CD4-positive, alpha-beta T cell treated with Interleukin-6 for 4 hours (primary cell): ENCODE measurements around the gene KAT2B.

ENCODE experiments used
- DNase-seq: peaks from one replicate; pipeline ENCODE4 v3.0.0-alpha.2; 2020; ENCODE audit warnings: mixed read lengths

The KAT2B gene

DNA sequence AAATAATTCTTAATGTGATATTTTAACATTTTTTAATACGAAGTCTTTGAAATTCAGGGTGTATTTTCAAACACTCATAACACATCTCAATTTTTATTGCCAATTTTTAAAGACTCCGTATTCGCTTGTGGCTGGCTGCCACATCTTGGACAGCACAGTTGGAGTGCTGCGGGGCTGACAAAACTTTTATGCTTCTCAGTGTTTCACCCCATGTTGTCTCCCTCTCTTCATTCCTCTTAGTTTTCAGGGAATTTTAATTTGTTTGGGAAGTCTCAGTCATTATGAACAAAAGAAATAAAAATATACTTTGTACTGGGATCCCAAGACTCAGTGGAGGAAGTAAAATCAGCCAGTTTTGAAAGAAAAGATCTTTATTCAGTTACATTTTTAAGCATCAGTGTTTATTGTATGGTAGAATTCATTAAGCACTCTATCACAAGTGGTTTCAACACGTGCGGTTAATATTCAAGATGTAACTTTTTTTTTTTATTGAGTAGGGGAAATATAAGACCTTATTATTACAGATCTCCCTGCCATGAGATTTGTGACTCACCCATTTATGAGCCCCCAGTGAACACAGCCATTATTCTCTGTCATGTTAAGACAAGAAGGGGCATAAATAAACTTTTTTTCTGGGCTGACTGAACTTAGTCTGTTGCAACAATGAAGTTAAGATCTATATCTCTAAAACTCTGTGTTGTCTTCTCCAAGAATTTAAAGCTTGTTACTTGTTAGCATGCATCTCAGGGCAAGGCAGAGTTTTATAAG, 26.8 kb downstream of the KAT2B start:
- no peak for DNase-seq

DNA sequence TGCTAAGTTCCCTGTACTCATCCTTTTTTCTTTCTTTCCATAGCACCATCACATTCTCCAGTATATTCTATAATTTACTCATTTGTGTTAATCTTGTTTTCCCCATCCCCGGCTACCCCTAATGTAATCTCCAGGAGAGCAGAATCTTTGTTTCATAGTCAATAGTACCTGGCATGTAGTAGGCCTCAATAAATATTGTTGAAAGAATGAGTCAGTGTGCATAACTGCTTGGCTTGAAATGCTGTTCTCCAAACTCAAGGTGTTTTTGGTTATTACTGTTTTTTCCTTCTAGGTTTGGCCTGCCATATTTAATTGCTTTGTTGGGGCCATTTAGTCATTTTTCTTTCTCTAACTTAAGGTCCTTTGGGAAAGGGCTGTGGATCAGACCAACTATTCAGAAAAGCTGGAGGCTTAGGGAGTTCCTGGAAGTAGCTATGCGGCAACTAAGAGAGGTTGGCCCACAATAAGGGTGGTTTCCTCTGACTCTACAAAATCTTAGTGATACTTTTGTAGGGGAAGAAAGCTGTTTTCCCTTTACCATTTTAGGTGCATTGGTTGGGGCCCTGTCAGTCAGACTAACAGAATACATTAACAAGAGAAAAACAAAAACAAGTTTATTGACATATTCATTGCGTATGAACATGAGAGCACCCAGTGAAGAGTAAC, 28.4 kb downstream of the KAT2B start:
- DNase-seq, result no peak

- no peak for DNase-seq
These were observed 28.9 kb downstream of the KAT2B start for GRCh38 chr3:20069178-20069532.

GRCh38 chr3:20071175-20071574, 30.9 kb downstream of the KAT2B start:
- DNase-seq, result no peak

- no peak for DNase-seq
These were observed 32.2 kb downstream of the KAT2B start for GRCh38 chr3:20072422-20072821.

DNA sequence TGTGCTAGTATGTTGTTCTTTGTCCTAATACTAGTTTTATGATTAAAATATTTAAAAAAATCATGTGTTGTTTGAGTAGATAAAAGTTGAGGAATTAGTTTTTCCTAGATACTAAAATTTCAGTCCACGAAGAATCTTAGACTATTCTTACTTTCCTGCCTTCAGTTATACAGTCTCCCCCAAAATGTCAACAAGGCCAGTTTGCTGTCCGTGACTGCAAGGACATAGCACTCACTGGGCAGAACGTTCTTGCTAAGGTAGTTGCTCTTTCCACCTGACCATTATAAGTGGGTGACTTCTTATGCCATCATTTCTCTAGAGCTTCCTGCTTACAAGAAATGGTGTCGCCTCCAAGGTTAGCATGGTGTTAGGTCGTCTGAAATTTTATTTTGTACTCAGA, 32.8 kb downstream of the KAT2B start:
- DNase-seq, result no peak

GRCh38 chr3:20073683-20074082, 33.4 kb downstream of the KAT2B start:
- no peak for DNase-seq

GRCh38 chr3:20074226-20075063, 34.2 kb downstream of the KAT2B start:
- DNase-seq, result no peak

- DNase-seq, result no peak
These were observed 35.0 kb downstream of the KAT2B start for GRCh38 chr3:20075197-20075596.

DNA sequence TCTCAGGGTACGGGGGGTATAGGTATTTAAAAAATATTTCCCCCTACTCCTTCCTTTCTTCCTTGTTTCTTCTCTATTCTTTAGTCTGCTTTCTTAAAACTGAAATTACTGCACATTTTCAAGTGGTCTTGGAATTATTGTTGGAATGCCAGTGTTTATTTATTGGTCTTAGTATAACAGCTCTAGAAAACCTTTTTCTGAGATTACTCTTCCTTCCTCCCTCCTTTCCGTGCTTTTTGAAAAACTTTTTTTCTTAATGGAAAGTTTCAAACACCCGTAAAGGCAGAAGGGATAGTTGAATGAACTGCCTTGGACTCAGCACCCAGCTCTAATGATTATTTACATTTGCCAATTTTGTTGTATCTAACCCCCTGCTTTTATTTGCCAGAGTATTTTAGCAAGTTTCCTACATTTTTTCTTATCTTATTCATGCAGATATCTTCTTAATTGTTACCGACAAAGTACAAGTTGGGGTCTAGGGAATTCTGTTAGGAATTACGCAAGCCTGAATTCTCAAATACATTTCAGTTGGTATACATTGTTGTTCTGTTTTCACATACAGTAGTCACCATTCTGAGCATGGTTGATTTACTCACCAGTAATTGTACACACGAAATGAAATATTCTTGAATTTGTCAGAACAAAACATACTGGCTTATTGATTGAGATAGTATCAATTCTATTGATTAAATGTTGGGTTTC, 36.2 kb downstream of the KAT2B start:
- DNase-seq, result no peak

DNA sequence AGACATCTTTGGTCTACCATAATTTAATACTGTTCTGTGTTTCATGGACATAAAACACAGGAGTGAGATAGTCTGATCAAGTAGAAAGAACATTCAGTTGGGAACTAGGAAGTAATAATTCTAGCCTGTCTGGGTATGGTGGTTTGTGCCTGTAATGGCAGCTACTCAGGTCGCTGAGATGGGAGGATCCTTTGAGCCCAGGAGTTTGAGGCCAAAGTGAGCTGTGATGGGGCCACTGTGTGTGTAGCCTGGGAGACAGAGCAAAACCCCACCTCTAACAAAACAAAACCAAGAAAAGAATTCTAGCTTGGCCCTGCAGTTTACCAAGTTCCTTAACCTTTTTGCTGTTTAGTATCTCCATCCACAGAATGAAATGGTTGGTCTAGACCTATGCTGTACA, 36.8 kb downstream of the KAT2B start:
- no peak for DNase-seq

GRCh38 chr3:20078194-20078714, 38.0 kb downstream of the KAT2B start:
- no peak for DNase-seq

- no peak for DNase-seq
These were observed 39.4 kb downstream of the KAT2B start for GRCh38 chr3:20079621-20080020.

DNA sequence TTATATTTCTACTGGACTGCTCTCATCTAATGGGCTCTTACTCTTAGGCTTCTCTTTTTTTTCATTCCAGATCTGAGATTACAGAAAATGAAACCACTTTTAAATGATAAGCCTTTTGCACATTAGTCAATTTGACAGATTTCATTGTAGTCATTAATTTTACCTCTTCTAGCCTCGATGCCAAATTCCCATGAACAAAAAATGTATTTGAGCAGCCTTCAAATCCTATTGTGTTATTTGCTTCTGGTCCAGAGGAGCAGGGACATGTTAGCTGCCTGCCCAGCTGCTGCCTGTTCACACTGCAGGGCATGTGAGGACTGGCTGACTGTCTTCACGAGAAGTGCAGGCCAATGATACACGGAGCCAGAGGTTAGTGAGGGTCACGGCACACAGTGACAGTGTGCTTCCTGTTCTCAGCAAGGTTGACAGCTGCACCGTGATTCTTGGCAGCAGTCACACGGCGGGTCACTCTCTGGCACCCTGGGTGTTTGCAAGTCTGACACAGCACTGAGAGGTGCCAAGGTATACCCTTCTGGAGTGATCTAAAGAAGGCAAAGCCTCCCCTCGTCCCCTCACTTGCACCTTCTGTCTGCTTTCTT, 40.8 kb downstream of the KAT2B start:
- DNase-seq, result peak; percentile 30

DNA sequence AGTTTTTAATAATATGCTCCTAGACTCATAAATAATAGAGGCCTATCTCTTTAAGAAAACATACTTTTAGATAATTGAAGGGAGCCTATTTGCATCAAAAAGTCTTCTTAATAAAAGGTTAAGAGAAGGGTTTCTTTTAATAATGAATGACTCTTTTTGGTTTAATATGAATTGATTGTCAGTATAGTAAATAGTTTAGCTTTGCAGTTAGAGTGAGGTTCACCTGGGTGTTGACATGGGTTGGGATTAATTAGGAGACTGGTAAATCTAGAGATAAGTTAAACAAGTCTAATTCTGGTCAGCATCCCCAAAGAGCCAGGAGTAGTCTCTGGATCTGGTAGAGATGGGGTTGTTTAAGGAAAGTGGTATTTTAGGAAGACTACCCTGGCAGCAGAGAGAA, 43.0 kb downstream of the KAT2B start:
- DNase-seq, result no peak

DNA sequence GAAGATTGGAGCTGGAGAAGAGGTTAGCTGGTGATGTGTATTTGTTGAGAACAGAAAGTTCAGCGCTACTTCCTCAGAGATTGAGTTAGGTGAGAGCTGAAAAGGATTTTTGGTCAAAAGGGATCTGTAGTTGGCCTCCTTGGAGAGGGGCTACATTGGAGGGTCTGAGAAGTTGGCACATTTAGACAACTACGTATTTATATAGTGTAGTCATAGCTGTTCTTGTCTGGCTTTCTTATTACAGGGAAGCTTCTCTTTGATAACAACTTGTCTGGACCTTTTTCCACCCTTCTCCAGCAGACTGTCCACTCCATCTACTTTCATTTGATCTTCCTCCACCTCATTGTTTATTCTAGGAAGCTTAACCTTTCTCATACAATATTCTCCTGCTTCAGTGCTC, 43.7 kb downstream of the KAT2B start:
- DNase-seq, result no peak

GRCh38 chr3:20091331-20092047, 51.2 kb downstream of the KAT2B start:
- DNase-seq, result no peak

DNA sequence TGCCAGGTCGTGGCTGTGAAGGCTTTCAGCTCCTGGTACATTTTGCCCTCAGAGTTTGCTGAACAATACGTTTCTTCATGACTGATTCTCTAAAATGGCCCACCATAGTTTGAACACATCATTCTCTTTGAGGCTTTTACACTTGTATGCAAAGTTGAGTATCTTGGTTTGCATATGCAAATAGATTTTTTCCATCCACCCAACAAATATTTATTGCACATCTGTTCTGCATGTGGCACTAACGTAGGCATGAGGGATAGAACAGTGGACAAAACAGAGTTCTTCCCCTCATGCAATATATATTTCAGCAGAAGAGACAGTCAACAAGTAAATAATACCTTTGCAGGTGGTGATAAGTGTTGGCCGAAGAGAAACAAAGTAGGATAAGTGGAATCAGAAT, 55.2 kb downstream of the KAT2B start:
- DNase-seq, result no peak

DNA sequence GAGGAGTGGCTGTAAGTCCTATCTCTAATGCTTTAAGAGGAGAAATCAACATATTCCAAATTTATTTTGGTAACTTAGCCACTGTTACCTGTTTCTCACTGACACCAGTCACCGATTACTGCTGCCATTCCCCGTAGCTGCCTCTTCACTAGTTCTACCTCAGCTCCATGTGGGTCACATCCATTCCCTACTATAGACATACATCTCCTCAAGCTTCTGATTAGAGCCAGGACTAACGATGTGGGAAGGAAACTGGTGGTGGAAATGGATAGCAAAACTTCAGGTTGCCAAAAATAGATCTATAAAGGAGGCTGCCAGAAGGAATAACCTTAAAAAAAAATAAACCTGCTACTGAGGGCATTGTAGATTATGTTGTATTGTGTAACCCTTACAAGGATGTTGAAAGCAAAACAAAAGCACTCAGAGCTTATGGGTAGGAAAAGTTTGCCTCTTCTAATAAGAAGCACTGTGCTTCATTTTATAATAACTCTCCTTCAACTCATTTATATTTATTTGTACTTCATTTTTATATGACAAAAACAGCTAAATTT, 56.0 kb downstream of the KAT2B start:
- no peak for DNase-seq

- no peak for DNase-seq
These were observed 56.8 kb downstream of the KAT2B start for GRCh38 chr3:20097015-20097414.

- DNase-seq, result no peak
These were observed 58.8 kb downstream of the KAT2B start for GRCh38 chr3:20099060-20099459.

- no peak for DNase-seq
These were observed 59.9 kb downstream of the KAT2B start for GRCh38 chr3:20100151-20100550.
